GM23338 (cell line): ENCODE results near the gene CLEC2B.

Experiments
- CREB1 ChIP-seq: fragments of 250-450 bp; sonication (Bioruptor Pico); IDR thresholded peaks from 2 replicates; pipeline ENCODE4 v1.5.0; 2020; ENCODE audit warnings: low read depth, mild to moderate bottlenecking, moderate library complexity
- EZH2 ChIP-seq: fragments of 200-600 bp; sonication (generic); IDR thresholded peaks from one replicate; pipeline ENCODE4 v1.8.0; 2017; ENCODE audit warnings: antibody characterized with exemption, mild to moderate bottlenecking, low read depth; ENCODE audit not compliant: unreplicated experiment
- EZH2phosphoT487 ChIP-seq: fragments of 200-600 bp; sonication (generic); IDR thresholded peaks from one replicate; pipeline ENCODE4 v1.8.1; 2018; ENCODE audit warnings: antibody characterized with exemption; ENCODE audit not compliant: unreplicated experiment
- JUNB ChIP-seq: IDR thresholded peaks from one replicate; pipeline ENCODE4 v1.6.1; 2016; ENCODE audit warnings: antibody characterized with exemption; ENCODE audit not compliant: unreplicated experiment
- NANOG ChIP-seq: IDR thresholded peaks from 2 replicates; pipeline ENCODE4 v1.6.1; 2016; ENCODE audit warnings: antibody characterized with exemption, borderline replicate concordance
- POLR2AphosphoS5 ChIP-seq: IDR thresholded peaks from 2 replicates; pipeline ENCODE4 v1.6.1; 2016; ENCODE audit warnings: antibody characterized with exemption, low read depth
- STAT1 ChIP-seq: IDR thresholded peaks from one replicate; pipeline ENCODE4 v1.6.1; 2016; ENCODE audit warnings: antibody characterized with exemption; ENCODE audit not compliant: unreplicated experiment
- ZNF331 ChIP-seq: fragments of 250-450 bp; sonication (Bioruptor Pico); IDR thresholded peaks from 2 replicates; pipeline ENCODE4 v1.5.0; 2020; ENCODE audit warnings: low read depth, mild to moderate bottlenecking, moderate library complexity
- TF ChIP-seq, protein P1 (sequence below), 2 experiments: fragments of 200-600 bp in 1 of 2; sonication (generic) in 1 of 2; conservative IDR thresholded peaks; 2 replicates each; pipeline versions ENCODE4 v1.5.1 to v1.6.1; 2016 to 2017; ENCODE audit warnings: antibody characterized with exemption in 2 of 2, low read depth in 2 of 2, mild to moderate bottlenecking in 2 of 2, moderate library complexity in 1 of 2
- TF ChIP-seq, protein P2 (sequence below): IDR thresholded peaks from one replicate; pipeline ENCODE4 v1.6.1; 2018; ENCODE audit warnings: antibody characterized with exemption; ENCODE audit not compliant: unreplicated experiment
- TF ChIP-seq, protein P3 (sequence below): fragments of 250-450 bp; sonication (Bioruptor Pico); IDR thresholded peaks from 2 replicates; pipeline ENCODE4 v1.5.0; 2020; ENCODE audit warnings: mild to moderate bottlenecking, moderate library complexity
- TF ChIP-seq, protein P4 (sequence below): IDR thresholded peaks from 2 replicates; pipeline ENCODE4 v1.6.1; 2016; ENCODE audit warnings: antibody characterized with exemption

DNA sequence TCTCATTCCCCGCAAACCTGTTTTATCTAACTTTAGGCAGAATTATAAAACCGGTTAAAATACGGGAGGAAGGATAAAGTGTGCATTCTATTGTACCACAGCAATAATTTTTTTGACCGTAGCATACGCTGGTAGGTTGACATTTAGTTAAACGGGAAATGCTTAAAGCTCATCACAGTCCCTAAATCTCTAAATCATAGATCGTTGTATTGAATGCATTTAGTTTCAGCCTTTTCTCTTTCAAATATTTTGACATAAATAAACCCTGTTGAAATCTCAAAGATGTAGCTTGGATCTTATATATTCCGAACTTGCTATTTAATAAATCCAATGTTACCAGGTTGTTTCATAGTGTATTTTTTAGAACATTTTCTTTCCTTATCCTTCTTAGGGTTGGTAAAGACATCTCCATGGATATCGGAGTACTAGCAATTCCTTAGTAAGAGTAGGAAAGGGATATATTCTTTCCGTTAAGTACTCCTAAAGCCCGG lies 798 bp downstream of the CLEC2B start:
- TF ChIP-seq, protein P1, sequence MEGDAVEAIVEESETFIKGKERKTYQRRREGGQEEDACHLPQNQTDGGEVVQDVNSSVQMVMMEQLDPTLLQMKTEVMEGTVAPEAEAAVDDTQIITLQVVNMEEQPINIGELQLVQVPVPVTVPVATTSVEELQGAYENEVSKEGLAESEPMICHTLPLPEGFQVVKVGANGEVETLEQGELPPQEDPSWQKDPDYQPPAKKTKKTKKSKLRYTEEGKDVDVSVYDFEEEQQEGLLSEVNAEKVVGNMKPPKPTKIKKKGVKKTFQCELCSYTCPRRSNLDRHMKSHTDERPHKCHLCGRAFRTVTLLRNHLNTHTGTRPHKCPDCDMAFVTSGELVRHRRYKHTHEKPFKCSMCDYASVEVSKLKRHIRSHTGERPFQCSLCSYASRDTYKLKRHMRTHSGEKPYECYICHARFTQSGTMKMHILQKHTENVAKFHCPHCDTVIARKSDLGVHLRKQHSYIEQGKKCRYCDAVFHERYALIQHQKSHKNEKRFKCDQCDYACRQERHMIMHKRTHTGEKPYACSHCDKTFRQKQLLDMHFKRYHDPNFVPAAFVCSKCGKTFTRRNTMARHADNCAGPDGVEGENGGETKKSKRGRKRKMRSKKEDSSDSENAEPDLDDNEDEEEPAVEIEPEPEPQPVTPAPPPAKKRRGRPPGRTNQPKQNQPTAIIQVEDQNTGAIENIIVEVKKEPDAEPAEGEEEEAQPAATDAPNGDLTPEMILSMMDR (conservative IDR thresholded peaks at IDR 0.05; ENCODE audit: low read depth in 2 of 2): no peak
- no peak for TF ChIP-seq EZH2
- TF ChIP-seq POLR2AphosphoS5: no peak
- no peak for TF ChIP-seq EZH2phosphoT487
- TF ChIP-seq, protein P2, sequence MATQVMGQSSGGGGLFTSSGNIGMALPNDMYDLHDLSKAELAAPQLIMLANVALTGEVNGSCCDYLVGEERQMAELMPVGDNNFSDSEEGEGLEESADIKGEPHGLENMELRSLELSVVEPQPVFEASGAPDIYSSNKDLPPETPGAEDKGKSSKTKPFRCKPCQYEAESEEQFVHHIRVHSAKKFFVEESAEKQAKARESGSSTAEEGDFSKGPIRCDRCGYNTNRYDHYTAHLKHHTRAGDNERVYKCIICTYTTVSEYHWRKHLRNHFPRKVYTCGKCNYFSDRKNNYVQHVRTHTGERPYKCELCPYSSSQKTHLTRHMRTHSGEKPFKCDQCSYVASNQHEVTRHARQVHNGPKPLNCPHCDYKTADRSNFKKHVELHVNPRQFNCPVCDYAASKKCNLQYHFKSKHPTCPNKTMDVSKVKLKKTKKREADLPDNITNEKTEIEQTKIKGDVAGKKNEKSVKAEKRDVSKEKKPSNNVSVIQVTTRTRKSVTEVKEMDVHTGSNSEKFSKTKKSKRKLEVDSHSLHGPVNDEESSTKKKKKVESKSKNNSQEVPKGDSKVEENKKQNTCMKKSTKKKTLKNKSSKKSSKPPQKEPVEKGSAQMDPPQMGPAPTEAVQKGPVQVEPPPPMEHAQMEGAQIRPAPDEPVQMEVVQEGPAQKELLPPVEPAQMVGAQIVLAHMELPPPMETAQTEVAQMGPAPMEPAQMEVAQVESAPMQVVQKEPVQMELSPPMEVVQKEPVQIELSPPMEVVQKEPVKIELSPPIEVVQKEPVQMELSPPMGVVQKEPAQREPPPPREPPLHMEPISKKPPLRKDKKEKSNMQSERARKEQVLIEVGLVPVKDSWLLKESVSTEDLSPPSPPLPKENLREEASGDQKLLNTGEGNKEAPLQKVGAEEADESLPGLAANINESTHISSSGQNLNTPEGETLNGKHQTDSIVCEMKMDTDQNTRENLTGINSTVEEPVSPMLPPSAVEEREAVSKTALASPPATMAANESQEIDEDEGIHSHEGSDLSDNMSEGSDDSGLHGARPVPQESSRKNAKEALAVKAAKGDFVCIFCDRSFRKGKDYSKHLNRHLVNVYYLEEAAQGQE: no peak
- no peak for TF ChIP-seq CREB1 (CRISPR knock-in tag)
- no peak for TF ChIP-seq JUNB
- TF ChIP-seq ZNF331 (CRISPR knock-in tag): no peak
- TF ChIP-seq, protein P3, sequence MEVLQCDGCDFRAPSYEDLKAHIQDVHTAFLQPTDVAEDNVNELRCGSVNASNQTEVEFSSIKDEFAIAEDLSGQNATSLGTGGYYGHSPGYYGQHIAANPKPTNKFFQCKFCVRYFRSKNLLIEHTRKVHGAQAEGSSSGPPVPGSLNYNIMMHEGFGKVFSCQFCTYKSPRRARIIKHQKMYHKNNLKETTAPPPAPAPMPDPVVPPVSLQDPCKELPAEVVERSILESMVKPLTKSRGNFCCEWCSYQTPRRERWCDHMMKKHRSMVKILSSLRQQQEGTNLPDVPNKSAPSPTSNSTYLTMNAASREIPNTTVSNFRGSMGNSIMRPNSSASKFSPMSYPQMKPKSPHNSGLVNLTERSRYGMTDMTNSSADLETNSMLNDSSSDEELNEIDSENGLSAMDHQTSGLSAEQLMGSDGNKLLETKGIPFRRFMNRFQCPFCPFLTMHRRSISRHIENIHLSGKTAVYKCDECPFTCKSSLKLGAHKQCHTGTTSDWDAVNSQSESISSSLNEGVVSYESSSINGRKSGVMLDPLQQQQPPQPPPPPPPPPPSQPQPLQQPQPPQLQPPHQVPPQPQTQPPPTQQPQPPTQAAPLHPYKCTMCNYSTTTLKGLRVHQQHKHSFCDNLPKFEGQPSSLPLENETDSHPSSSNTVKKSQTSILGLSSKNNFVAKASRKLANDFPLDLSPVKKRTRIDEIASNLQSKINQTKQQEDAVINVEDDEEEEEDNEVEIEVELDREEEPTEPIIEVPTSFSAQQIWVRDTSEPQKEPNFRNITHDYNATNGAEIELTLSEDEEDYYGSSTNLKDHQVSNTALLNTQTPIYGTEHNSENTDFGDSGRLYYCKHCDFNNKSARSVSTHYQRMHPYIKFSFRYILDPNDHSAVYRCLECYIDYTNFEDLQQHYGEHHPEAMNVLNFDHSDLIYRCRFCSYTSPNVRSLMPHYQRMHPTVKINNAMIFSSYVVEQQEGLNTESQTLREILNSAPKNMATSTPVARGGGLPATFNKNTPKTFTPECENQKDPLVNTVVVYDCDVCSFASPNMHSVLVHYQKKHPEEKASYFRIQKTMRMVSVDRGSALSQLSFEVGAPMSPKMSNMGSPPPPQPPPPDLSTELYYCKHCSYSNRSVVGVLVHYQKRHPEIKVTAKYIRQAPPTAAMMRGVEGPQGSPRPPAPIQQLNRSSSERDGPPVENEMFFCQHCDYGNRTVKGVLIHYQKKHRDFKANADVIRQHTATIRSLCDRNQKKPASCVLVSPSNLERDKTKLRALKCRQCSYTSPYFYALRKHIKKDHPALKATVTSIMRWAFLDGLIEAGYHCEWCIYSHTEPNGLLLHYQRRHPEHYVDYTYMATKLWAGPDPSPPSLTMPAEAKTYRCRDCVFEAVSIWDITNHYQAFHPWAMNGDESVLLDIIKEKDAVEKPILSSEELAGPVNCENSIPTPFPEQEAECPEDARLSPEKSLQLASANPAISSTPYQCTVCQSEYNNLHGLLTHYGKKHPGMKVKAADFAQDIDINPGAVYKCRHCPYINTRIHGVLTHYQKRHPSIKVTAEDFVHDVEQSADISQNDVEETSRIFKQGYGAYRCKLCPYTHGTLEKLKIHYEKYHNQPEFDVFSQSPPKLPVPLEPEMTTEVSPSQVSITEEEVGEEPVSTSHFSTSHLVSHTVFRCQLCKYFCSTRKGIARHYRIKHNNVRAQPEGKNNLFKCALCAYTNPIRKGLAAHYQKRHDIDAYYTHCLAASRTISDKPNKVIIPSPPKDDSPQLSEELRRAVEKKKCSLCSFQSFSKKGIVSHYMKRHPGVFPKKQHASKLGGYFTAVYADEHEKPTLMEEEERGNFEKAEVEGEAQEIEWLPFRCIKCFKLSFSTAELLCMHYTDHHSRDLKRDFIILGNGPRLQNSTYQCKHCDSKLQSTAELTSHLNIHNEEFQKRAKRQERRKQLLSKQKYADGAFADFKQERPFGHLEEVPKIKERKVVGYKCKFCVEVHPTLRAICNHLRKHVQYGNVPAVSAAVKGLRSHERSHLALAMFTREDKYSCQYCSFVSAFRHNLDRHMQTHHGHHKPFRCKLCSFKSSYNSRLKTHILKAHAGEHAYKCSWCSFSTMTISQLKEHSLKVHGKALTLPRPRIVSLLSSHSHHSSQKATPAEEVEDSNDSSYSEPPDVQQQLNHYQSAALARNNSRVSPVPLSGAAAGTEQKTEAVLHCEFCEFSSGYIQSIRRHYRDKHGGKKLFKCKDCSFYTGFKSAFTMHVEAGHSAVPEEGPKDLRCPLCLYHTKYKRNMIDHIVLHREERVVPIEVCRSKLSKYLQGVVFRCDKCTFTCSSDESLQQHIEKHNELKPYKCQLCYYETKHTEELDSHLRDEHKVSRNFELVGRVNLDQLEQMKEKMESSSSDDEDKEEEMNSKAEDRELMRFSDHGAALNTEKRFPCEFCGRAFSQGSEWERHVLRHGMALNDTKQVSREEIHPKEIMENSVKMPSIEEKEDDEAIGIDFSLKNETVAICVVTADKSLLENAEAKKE (CRISPR knock-in tag): no peak
- TF ChIP-seq, protein P4, sequence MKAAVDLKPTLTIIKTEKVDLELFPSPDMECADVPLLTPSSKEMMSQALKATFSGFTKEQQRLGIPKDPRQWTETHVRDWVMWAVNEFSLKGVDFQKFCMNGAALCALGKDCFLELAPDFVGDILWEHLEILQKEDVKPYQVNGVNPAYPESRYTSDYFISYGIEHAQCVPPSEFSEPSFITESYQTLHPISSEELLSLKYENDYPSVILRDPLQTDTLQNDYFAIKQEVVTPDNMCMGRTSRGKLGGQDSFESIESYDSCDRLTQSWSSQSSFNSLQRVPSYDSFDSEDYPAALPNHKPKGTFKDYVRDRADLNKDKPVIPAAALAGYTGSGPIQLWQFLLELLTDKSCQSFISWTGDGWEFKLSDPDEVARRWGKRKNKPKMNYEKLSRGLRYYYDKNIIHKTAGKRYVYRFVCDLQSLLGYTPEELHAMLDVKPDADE: no peak
- no peak for TF ChIP-seq NANOG
- no peak for TF ChIP-seq STAT1
